Osteoblast (primary cell): Measurements from ENCODE around the gene EIF2B2. TPM values are rescaled to one million over a fixed set of nuclear protein-coding genes. Genes with fewer than 3 reads are reported as not detected.
A peak's percentile ranks its signal among the peaks of the same experiment; 100 is the strongest.

ENCODE experiments used
- DNase-seq: peaks from one replicate; pipeline ENCODE4 v3.0.0; 2011; ENCODE audit warnings: low spot score, mixed read lengths; ENCODE audit not compliant: insufficient read length; ENCODE audit errors: missing footprints
- H2AFZ ChIP-seq: 2 replicates; pipeline ENCODE4 v1.6.0; 2011; ENCODE audit warnings: mild to moderate bottlenecking, low read length
- H3K27ac ChIP-seq: 2 replicates; pipeline ENCODE4 v1.5.1; 2011; ENCODE audit warnings: mild to moderate bottlenecking, low read depth, low read length, moderate library complexity
- H3K27me3 ChIP-seq: 2 replicates; pipeline ENCODE4 v1.6.0; 2012; ENCODE audit warnings: mild to moderate bottlenecking, control low read depth, inconsistent platforms, low read length, moderate library complexity; ENCODE audit not compliant: insufficient read depth
- H3K36me3 ChIP-seq: 2 replicates; pipeline ENCODE4 v1.5.1; 2011; ENCODE audit warnings: mild to moderate bottlenecking, low read length, control low read depth, moderate library complexity; ENCODE audit not compliant: insufficient read depth
- H3K4me1 ChIP-seq: 2 replicates; pipeline ENCODE4 v1.5.1; 2011; ENCODE audit warnings: mild to moderate bottlenecking, low read length, control low read depth, moderate library complexity; ENCODE audit not compliant: insufficient read depth
- H3K4me2 ChIP-seq: 2 replicates; pipeline ENCODE4 v1.6.0; 2011; ENCODE audit warnings: mild to moderate bottlenecking, low read length; ENCODE audit not compliant: insufficient read depth
- H3K4me3 ChIP-seq: fragments of 200-600 bp; sonication (generic); 3 replicates; pipeline ENCODE4 v1.5.1; 2012; ENCODE audit warnings: mild to moderate bottlenecking, low read length, inconsistent platforms; ENCODE audit not compliant: insufficient read depth
- H3K79me2 ChIP-seq: 2 replicates; pipeline ENCODE4 v1.6.0; 2012; ENCODE audit warnings: mild to moderate bottlenecking, low read length, control low read depth, inconsistent platforms; ENCODE audit not compliant: insufficient read depth
- H3K9me3 ChIP-seq: 2 replicates; pipeline ENCODE4 v1.5.1; 2011; ENCODE audit warnings: low read depth, low read length, control low read depth
- H4K20me1 ChIP-seq: 2 replicates; pipeline ENCODE4 v1.6.0; 2012; ENCODE audit warnings: mild to moderate bottlenecking, low read length, control low read depth; ENCODE audit not compliant: insufficient read depth
- total RNA-seq: library from RNA; depleted of rRNA; stranded (reverse); fragments of >200 nt; gene quantifications from 2 replicates; pipeline ENCODE4 v1.2.3, GENCODE V29; 2012
- TF ChIP-seq, protein P1 (sequence below): IDR thresholded peaks from 2 replicates; pipeline ENCODE4 v1.5.1; 2011; ENCODE audit warnings: mild to moderate bottlenecking, low read depth, low read length, moderate library complexity; ENCODE audit errors: extremely low read depth

Gene EIF2B2
- total RNA-seq, 1 donor: 39.4 TPM

DNA sequence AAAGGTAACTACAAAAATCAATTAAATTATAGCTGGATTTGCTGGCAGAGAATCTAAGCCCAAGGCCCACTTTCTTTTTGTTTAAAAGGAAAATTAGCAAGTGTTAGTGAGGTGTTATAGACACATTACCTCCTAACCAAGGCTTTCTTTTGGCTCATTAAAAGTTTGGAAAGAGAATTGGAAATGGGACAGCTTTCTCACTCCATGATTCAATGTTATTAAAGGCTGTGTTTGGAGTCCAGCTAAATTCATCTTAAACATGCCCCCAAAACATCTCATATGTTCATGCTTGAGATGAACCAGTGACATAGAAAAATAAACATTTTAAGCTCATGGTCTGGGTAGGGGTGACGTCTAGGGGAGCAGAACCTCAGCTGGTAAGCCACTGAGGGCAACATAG is 33.9 kb upstream of the EIF2B2 start:
- peaks cover 15% of the 10 kb centered on the region for H3K4me1 ChIP-seq
- no peak overlapping the region for H2AFZ ChIP-seq
- H3K4me3 ChIP-seq: no peak overlapping the region
- no peaks in the 10 kb centered on the region for H3K9me3 ChIP-seq
- TF ChIP-seq, protein P1, sequence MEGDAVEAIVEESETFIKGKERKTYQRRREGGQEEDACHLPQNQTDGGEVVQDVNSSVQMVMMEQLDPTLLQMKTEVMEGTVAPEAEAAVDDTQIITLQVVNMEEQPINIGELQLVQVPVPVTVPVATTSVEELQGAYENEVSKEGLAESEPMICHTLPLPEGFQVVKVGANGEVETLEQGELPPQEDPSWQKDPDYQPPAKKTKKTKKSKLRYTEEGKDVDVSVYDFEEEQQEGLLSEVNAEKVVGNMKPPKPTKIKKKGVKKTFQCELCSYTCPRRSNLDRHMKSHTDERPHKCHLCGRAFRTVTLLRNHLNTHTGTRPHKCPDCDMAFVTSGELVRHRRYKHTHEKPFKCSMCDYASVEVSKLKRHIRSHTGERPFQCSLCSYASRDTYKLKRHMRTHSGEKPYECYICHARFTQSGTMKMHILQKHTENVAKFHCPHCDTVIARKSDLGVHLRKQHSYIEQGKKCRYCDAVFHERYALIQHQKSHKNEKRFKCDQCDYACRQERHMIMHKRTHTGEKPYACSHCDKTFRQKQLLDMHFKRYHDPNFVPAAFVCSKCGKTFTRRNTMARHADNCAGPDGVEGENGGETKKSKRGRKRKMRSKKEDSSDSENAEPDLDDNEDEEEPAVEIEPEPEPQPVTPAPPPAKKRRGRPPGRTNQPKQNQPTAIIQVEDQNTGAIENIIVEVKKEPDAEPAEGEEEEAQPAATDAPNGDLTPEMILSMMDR: no peak
- H3K79me2 ChIP-seq: no peaks in the 10 kb centered on the region
- H3K27me3 ChIP-seq: no peaks in the 10 kb centered on the region
- DNase-seq: no peak
- no peak overlapping the region for H3K27ac ChIP-seq
- no peak overlapping the region for H3K4me2 ChIP-seq
- no peaks in the 10 kb centered on the region for H4K20me1 ChIP-seq
- no peaks in the 10 kb centered on the region for H3K36me3 ChIP-seq

DNA sequence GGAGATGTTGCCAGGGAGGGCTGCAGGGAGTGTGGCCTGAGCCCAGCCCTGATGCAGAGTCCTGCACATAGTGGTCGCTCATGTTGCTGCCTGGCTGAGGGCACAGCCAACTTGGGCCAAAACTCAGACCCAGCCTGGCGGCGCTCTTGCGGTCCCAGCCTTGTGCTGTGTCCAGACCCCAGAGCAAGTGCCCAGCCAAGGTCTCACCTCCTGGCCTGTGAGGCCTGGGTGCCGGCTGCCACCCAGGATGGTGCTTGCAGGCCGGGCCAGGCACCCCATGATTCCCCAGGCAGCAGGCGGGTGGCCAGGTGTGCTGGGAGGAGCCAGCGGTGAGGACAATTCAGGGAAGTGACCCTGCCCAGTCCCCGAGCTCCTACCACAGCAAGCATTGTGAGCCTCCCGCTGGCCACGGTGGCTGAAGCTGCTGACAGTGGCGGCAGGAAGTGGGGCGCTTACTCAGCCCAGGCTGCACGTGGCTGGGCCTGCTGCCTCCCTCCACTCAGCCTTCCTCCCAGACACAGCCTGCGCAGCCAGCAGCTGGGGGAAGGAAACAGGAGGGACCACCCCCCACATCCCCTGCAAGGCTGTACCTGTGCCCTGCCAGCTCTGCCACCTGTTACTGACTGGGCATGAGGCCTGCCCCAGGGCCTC is 29.6 kb upstream of the EIF2B2 start:
- no peak overlapping the region for H3K27ac ChIP-seq

DNA sequence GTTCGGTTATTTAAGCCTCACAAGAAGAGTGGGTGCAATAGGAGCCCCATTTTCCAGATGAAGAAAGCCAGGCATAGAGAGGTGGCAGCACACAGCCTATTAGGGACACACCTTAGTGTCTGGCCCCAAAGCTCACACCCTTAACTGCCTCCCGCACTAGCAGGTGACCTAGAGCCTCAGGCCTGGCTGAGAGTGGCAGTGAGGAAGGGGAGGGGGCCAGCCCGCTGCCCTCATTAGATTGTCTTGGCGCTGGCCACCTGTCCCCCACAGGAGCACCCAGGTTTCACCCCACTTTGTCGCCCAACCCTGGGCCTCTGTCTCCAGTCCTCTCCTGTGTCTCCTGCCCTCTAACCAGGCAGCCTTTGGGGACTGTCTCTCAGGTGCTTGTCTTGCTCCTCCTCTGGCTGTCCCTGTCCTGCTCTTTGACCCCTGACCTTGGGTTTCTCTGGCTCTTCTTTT is 28.8 kb upstream of the EIF2B2 start:
- H3K9me3 ChIP-seq: no peaks in the 10 kb centered on the region
- H2AFZ ChIP-seq: no peak overlapping the region
- TF ChIP-seq, protein P1: no peak
- H3K4me3 ChIP-seq: no peak overlapping the region
- no peak overlapping the region for H3K4me2 ChIP-seq
- no peaks in the 10 kb centered on the region for H3K36me3 ChIP-seq
- no peaks in the 10 kb centered on the region for H3K79me2 ChIP-seq
- H4K20me1 ChIP-seq: no peaks in the 10 kb centered on the region
- DNase-seq: no peak
- peaks cover 7% of the 10 kb centered on the region for H3K4me1 ChIP-seq
- H3K27ac ChIP-seq: no peak overlapping the region
- no peaks in the 10 kb centered on the region for H3K27me3 ChIP-seq

More for the DNA sequence above, 29.6 kb upstream of the EIF2B2 start:
- TF ChIP-seq, protein P1: no peak
- H3K9me3 ChIP-seq: no peaks in the 10 kb centered on the region
- H3K4me3 ChIP-seq: no peak overlapping the region
- H3K4me2 ChIP-seq: no peak overlapping the region
- no peaks in the 10 kb centered on the region for H3K36me3 ChIP-seq
- H4K20me1 ChIP-seq: no peaks in the 10 kb centered on the region
- no peaks in the 10 kb centered on the region for H3K27me3 ChIP-seq
- no peaks in the 10 kb centered on the region for H3K79me2 ChIP-seq
- peak overlapping the region; percentile 85 for H2AFZ ChIP-seq
- DNase-seq: peak; percentile 92
- no peaks in the 10 kb centered on the region for H3K4me1 ChIP-seq

DNA sequence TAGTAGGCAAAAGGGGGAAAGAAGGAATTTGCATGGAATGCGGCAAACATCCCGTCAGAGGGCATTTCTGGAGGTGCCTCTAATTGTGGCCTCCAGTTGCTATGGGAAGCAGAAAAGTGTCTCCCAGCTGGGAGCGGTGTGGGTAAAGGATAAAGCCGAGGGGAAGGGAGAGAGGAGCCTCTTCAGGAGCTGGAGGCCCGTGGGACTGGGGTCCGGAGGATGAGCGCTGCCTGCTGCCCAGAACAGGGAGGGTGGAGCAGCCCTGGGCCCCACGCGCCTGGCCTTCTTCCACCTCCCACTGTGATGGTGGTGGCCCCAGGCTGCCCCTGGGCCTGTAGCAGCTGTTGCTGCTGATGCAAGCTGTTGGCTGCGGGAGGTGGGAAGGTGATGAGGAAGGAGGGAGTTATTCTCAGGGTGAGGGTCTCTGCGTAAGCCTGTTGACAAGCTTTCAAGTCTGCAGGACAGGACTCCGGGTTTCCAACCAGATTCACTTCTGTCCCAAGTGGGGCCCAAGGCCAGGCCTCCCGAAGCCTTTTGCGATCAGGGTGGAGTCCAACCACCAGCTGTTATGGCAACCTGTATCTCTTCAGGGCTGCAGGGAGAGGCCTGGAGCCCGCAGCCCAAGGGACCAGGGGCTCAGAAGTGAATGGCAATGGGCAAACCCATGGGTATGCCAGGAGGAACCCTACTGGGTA is 28.2 kb upstream of the EIF2B2 start:
- TF ChIP-seq, protein P1: no peak
- Histone ChIP-seq H3K9me3 (no peaks in the 10 kb centered on the region), H3K27me3 (no peaks in the 10 kb centered on the region), H2AFZ (no peak overlapping the region), H3K4me2 (no peak overlapping the region), H3K4me3 (no peak overlapping the region), H3K79me2 (no peaks in the 10 kb centered on the region), H3K27ac (no peak overlapping the region), H4K20me1 (no peaks in the 10 kb centered on the region), H3K4me1 (peaks cover 11% of the 10 kb centered on the region), H3K36me3 (no peaks in the 10 kb centered on the region)
- no peak for DNase-seq
